Keratinocyte (primary cell): Measurements from ENCODE around the gene KDM1B. TPM values are rescaled to one million over a fixed set of nuclear protein-coding genes. Genes with fewer than 3 reads are reported as not detected.
A peak's percentile ranks its signal among the peaks of the same experiment; 100 is the strongest.

Experiments used
- DNase-seq: peaks from one replicate; pipeline ENCODE4 v3.0.0-alpha.2; 2011; ENCODE audit warnings: low read depth, missing footprints, low spot score
- FAIRE-seq: peaks from 2 replicates; lab custom pipeline; 2011; peaks lifted over from hg19 to GRCh38; lab: Jason Lieb, UNC
- H2AFZ ChIP-seq: 2 replicates; pipeline ENCODE4 v1.6.0; 2012; ENCODE audit warnings: low read length, control low read depth, inconsistent platforms; ENCODE audit not compliant: control insufficient read depth
- H3K27ac ChIP-seq: 2 replicates; pipeline ENCODE4 v1.5.1; 2011; ENCODE audit warnings: low read length; ENCODE audit not compliant: control insufficient read depth, insufficient read depth
- H3K27me3 ChIP-seq: 3 replicates; pipeline ENCODE4 v1.6.0; 2011; ENCODE audit warnings: low read length; ENCODE audit not compliant: control insufficient read depth, insufficient read depth; ENCODE audit errors: extremely low read depth
- H3K36me3 ChIP-seq, 2 experiments: 2 replicates in 1 of 2; 3 replicates in 1 of 2; pipeline ENCODE4 v1.5.1; 2011; ENCODE audit warnings: low read length in 2 of 2, mild to moderate bottlenecking in 1 of 2; ENCODE audit not compliant: control insufficient read depth in 2 of 2, insufficient read depth in 2 of 2; ENCODE audit errors: extremely low read depth in 1 of 2
- H3K4me1 ChIP-seq: 3 replicates; pipeline ENCODE4 v1.5.1; 2011; ENCODE audit warnings: low read length; ENCODE audit not compliant: control insufficient read depth, insufficient read depth; ENCODE audit errors: extremely low read depth
- H3K4me2 ChIP-seq: 3 replicates; pipeline ENCODE4 v1.6.0; 2011; ENCODE audit warnings: low read depth, low read length; ENCODE audit not compliant: control insufficient read depth, insufficient read depth; ENCODE audit errors: extremely low read depth
- H3K4me3 ChIP-seq, 3 experiments: fragments of 200-600 bp in 1 of 3; sonication (generic) in 1 of 3; 2 replicates in 2 of 3; 3 replicates in 1 of 3; pipeline ENCODE4 v1.5.1; 2011 to 2016; ENCODE audit warnings: low read length in 3 of 3, mild to moderate bottlenecking in 3 of 3, control low read depth in 2 of 3, inconsistent platforms in 1 of 3, low read depth in 1 of 3, mixed read lengths in 1 of 3, mixed run types in 1 of 3, moderate library complexity in 1 of 3; ENCODE audit not compliant: control insufficient read depth in 2 of 3, insufficient read depth in 2 of 3; ENCODE audit errors: extremely low read depth in 1 of 3
- H3K79me2 ChIP-seq: 2 replicates; pipeline ENCODE4 v1.6.0; 2012; ENCODE audit warnings: low read length; ENCODE audit not compliant: control insufficient read depth, insufficient read depth
- H3K9ac ChIP-seq: 3 replicates; pipeline ENCODE4 v1.6.0; 2011; ENCODE audit warnings: low read length; ENCODE audit not compliant: control insufficient read depth, insufficient read depth; ENCODE audit errors: extremely low read depth
- H3K9me1 ChIP-seq: 3 replicates; pipeline ENCODE4 v1.6.0; 2011; ENCODE audit warnings: low read length; ENCODE audit not compliant: control insufficient read depth, insufficient read depth; ENCODE audit errors: extremely low read depth
- H3K9me3 ChIP-seq: 2 replicates; pipeline ENCODE4 v1.5.1; 2012; ENCODE audit warnings: low read depth, low read length; ENCODE audit not compliant: control insufficient read depth
- H4K20me1 ChIP-seq: 3 replicates; pipeline ENCODE4 v1.6.0; 2011; ENCODE audit warnings: low read length; ENCODE audit not compliant: control insufficient read depth, insufficient read depth; ENCODE audit errors: extremely low read depth
- CTCF ChIP-seq, 3 experiments: IDR thresholded peaks in 1 of 3; conservative IDR thresholded peaks in 1 of 3; optimal IDR thresholded peaks in 1 of 3; 2 replicates in 2 of 3; 3 replicates in 1 of 3; pipeline versions ENCODE3 to v1.5.1; 2011; ENCODE audit warnings: low read length in 3 of 3, mild to moderate bottlenecking in 3 of 3, moderate library complexity in 2 of 3, control low read depth in 1 of 3, inconsistent platforms in 1 of 3; ENCODE audit not compliant: insufficient read depth in 2 of 3; ENCODE audit errors: extremely low read depth in 1 of 3
- EZH2 ChIP-seq: IDR thresholded peaks from one replicate; pipeline ENCODE4 v1.6.1; 2012; ENCODE audit warnings: inconsistent platforms, mild to moderate bottlenecking, low read length, moderate library complexity
- dilution Hi-C: fragments of 300-500 bp; cut with MboI; formaldehyde crosslinking; loops from one replicate; pipeline ENCODE4 v1.7.0; 2020; ENCODE audit warnings: low sequenced_read_pairs; ENCODE audit not compliant: extremely low pct_ligation_motif_present
- polyA plus RNA-seq, 5 experiments: library from polyadenylated mRNA; depleted of rRNA in 3 of 5; stranded (reverse) in 3 of 5; stranded (forward) in 1 of 5; unstranded in 1 of 5; fragments of >200 nt; gene quantifications; 1 replicate in 1 of 5; 2 replicates in 3 of 5; 3 replicates in 1 of 5; pipeline versions ENCODE4 v1.2.1 to v1.2.3, GENCODE V29; 2011 to 2012; ENCODE audit warnings: missing spikeins in 2 of 5, low read depth in 1 of 5, low replicate concordance in 1 of 5

Gene KDM1B
- polyA plus RNA-seq, 1 donor (not counting 4 experiments of a cell fraction or from before 2014, with no cell fraction given) = 32.7 TPM

DNA sequence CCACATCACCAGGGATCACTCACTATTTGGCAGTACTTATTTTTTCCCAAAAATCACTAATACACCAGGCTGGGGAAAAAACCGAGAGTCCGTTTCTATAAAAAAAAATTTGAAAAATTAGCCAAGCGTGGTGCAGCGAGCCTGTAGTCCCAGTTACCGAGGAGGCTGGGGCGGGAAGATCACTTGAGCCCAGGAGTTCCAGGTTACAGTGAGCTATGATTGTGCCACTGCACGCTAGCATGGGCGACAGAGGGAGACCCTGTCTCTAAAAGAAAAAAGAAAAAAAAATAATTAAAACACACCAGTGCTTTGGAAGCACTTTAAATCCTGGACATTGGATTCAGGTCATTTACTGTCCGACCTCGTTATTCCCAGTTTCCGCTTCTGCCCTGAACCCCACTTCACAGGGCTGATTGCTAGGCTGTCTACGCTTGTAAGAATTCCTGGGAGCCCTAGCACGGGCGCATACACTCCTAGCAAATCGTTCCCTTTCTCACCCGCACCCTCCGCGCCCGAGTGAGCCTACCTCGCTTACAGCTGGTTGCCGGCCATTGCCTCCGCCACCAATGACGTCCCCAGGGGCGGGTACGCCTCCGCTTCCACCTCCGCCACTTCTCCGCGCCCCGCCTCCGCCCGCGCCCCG lies 594 bp upstream of the KDM1B start, which contains the start of gene TPMT:
Gene TPMT (minus strand): TSS at position 571 of the 643 bp plus-strand sequence. CDS start 5,950 bp downstream, outside the sequence.
- Histone ChIP-seq H4K20me1 (no peaks in the 10 kb centered on the region), H3K9me3 (no peaks in the 10 kb centered on the region), H3K4me2 (peak within 1 kb of the TSS; percentile 90), H3K9me1 (no peaks in the 10 kb centered on the region), H3K79me2 (peaks cover 8% of the 10 kb centered on the region), H2AFZ (peak within 1 kb of the TSS; percentile 91), H3K27me3 (no peaks in the 10 kb centered on the region), H3K4me1 (peaks cover 16% of the 10 kb centered on the region), H3K27ac (peak within 1 kb of the TSS; percentile 98), H3K4me3 (peak within 1 kb of the TSS; percentile 94 to 98 (median 95)), H3K9ac (peak within 1 kb of the TSS; percentile 98), H3K36me3 (no peaks in the 10 kb centered on the region)
- dilution Hi-C loops = no loop called here
- FAIRE-seq (no peak), DNase-seq (no peak)
- TF ChIP-seq CTCF (optimal IDR thresholded peaks at IDR 0.05 in 1 of 3, IDR thresholded peaks at IDR 0.05 in 1 of 3, conservative IDR thresholded peaks at IDR 0.05 in 1 of 3; ENCODE audit: extremely low read depth in 1 of 3, insufficient read depth in 2 of 3, low read length in 3 of 3) = no peak
- TF ChIP-seq EZH2 = no peak

- DNase-seq (peak; percentile 74), FAIRE-seq (peak; percentile 84)
- Histone ChIP-seq H2AFZ (peak overlapping the region; percentile 78), H3K36me3 (peaks cover 0 to 1% of the 10 kb centered on the region in 2 experiments), H4K20me1 (no peaks in the 10 kb centered on the region), H3K27me3 (no peaks in the 10 kb centered on the region), H3K4me2 (peak overlapping the region; percentile 90), H3K79me2 (peaks cover 8% of the 10 kb centered on the region), H3K9ac (peak overlapping the region; percentile 93), H3K9me3 (no peaks in the 10 kb centered on the region), H3K4me1 (peaks cover 16% of the 10 kb centered on the region), H3K4me3 (peak overlapping the region; percentile 89 to 98 (median 90)), H3K27ac (peak overlapping the region; percentile 88), H3K9me1 (no peaks in the 10 kb centered on the region)
- TF ChIP-seq EZH2 = no peak
- peak; percentile 49 to 62 (median 59) for TF ChIP-seq CTCF (optimal IDR thresholded peaks at IDR 0.05 in 1 of 3, IDR thresholded peaks at IDR 0.05 in 1 of 3, conservative IDR thresholded peaks at IDR 0.05 in 1 of 3; ENCODE audit: extremely low read depth in 1 of 3, insufficient read depth in 2 of 3, low read length in 3 of 3)
- dilution Hi-C loops = no loop called here
Observed at GRCh38 chr6:18155864-18156421, 721 bp downstream of the KDM1B start.
